AG09309 (cell line): ENCODE results near the gene HYI.

Source experiments
- DNase-seq: peaks from one replicate; pipeline ENCODE4 v3.0.0-alpha.2; 2010; ENCODE audit warnings: low read depth
- H3K4me3 ChIP-seq: 2 replicates; pipeline ENCODE4 v1.5.1; 2011; ENCODE audit warnings: mild to moderate bottlenecking, low read depth, low read length, moderate library complexity; ENCODE audit not compliant: control insufficient read depth
- TF ChIP-seq, protein P1 (sequence below): IDR thresholded peaks from 2 replicates; pipeline ENCODE4 v1.5.1; 2011; ENCODE audit warnings: mild to moderate bottlenecking, low read depth, low read length, inconsistent platforms; ENCODE audit not compliant: insufficient read depth, control insufficient read depth; ENCODE audit errors: missing control alignments

Gene HYI

GRCh38 chr1:43439781-43440180 lies 13.9 kb downstream of the HYI start:
- DNase-seq = no peak
- H3K4me3 ChIP-seq = no peak overlapping the region
- TF ChIP-seq, protein P1, sequence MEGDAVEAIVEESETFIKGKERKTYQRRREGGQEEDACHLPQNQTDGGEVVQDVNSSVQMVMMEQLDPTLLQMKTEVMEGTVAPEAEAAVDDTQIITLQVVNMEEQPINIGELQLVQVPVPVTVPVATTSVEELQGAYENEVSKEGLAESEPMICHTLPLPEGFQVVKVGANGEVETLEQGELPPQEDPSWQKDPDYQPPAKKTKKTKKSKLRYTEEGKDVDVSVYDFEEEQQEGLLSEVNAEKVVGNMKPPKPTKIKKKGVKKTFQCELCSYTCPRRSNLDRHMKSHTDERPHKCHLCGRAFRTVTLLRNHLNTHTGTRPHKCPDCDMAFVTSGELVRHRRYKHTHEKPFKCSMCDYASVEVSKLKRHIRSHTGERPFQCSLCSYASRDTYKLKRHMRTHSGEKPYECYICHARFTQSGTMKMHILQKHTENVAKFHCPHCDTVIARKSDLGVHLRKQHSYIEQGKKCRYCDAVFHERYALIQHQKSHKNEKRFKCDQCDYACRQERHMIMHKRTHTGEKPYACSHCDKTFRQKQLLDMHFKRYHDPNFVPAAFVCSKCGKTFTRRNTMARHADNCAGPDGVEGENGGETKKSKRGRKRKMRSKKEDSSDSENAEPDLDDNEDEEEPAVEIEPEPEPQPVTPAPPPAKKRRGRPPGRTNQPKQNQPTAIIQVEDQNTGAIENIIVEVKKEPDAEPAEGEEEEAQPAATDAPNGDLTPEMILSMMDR = no peak

GRCh38 chr1:43438953-43439581 lies 14.7 kb downstream of the HYI start:
- DNase-seq = no peak
- TF ChIP-seq, protein P1 = no peak

GRCh38 chr1:43438576-43438952 lies 15.2 kb downstream of the HYI start:
- H3K4me3 ChIP-seq = no peak overlapping the region
- TF ChIP-seq, protein P1 = no peak
- no peak for DNase-seq

More at GRCh38 chr1:43438953-43439581, 14.7 kb downstream of the HYI start:
- H3K4me3 ChIP-seq = no peak overlapping the region

DNA sequence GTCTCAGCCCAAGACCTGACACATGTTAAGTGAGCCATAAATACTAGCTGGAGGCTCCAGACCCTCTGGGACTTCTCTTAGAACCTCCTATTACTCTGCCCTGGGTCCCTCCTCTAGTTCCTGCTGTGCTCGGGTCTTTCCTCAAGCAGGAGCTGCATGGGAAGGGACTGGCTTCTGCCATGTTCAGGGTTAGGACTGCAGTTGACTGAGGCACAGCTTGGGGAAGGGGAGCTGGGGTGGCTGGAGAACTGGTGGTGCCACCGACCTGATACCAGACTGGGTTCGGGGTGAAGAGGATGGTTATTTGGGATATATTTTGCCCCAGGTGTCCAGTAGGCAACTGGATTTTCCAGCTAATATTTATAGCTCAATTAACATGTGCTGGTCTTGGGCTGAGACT lies 15.7 kb downstream of the HYI start:
- TF ChIP-seq, protein P1 = no peak
- DNase-seq = no peak
- H3K4me3 ChIP-seq = no peak overlapping the region

DNA sequence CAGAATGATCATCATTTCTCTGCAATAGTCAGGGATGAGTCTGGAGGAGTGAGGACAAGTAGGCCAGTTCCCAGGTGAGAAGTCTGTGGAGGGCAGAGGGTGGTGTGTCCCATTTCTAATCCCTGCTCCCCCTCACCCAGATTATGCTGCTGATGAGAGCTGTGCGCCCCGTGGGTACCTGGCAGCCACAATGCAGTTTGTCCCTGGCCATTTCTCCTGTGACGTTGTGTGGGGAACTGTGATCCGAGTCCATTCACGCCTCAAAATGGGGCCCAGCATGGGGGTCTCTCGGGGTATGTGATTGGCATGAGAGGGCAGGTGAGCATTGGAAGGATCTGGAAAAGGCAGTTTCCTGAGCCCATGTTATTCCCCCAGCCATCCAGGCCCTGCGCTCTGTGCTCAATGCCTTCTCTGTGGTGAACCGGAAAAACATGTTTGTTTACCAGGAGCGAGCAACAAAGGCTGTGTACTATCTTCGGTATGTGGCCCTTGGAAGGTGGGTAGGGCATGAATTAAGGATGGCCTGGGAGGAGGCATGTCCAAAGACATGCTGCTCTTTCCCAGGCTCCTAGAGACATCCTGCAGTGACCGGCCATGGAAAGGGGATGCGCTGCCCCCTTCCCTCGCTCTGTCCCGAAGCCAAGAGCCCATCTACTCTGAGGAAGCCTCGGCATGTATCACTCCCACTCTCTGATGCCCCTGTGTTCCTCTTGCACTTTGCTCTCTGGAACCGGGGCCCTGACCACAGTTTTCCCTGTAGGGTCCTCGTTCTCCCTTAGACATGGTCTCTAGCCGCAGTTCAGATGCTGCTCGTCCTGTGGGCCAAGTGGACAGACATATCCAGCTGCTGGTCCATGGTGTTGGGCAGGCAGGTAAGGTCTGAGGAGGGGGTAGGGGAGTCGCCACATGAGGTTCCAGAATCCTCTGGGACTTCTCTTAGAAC lies 16.4 kb downstream of the HYI start:
- TF ChIP-seq, protein P1 = no peak
- DNase-seq = no peak
- no peak overlapping the region for H3K4me3 ChIP-seq

- no peak overlapping the region for H3K4me3 ChIP-seq
- TF ChIP-seq, protein P1 = no peak
- DNase-seq = no peak
These were observed 17.4 kb downstream of the HYI start for GRCh38 chr1:43436371-43436770.
